HepG2 (cell line): ENCODE results near the gene CACNA1I. TPM values are rescaled to one million over a fixed set of nuclear protein-coding genes. Genes with fewer than 3 reads are reported as not detected.

Source experiments
- ATAC-seq: fragments of 200-7000 bp; cut with Tn5 transposase; 3 replicates; pipeline ENCODE4 v1.9.1; 2020; ENCODE audit warnings: mild to moderate bottlenecking, moderate library complexity
- BruUV-seq: library from RNA; stranded (reverse); fragments of 400-500 nt; replicated peaks from 2 replicates; lab custom pipeline; 2021; lab: Mats Ljungman, UMichigan
- CTCF ChIA-PET: fragments of 300-600 bp; formaldehyde crosslinking; extraction: SDS; loops from one replicate; lab custom pipeline; 2021; ENCODE audit warnings: low total read pairs, inconsistent platforms, low intra/inter-chr PET ratio; lab: Yijun Ruan, JAX
- POLR2A ChIA-PET: fragments of 350-600 bp; sonication (Branson Sonifier 250); formaldehyde crosslinking; loops from one replicate; lab custom pipeline; 2020; ENCODE audit warnings: antibody characterized with exemption, inconsistent platforms; lab: Yijun Ruan, JAX
- DNase-seq: peaks from one replicate; pipeline ENCODE4 v3.0.0-alpha.2; 2015; ENCODE audit warnings: low spot score
- FAIRE-seq: peaks from 3 replicates; lab custom pipeline; 2011; peaks lifted over from hg19 to GRCh38; lab: Jason Lieb, UNC
- H2AFZ ChIP-seq: one replicate; pipeline ENCODE4 v1.6.1; 2011; ENCODE audit warnings: low read length, inconsistent platforms
- H3K27ac ChIP-seq: fragments of 300-600 bp; 3 replicates; pipeline ENCODE4 v1.8.0; 2011; ENCODE audit warnings: mixed run types, mild to moderate bottlenecking, mixed read lengths, low read length, inconsistent platforms; ENCODE audit not compliant: insufficient read depth; ENCODE audit errors: extremely low read length
- H3K27me3 ChIP-seq, 2 experiments: fragments of 200-600 bp in 1 of 2; 2 replicates in 1 of 2; 3 replicates in 1 of 2; pipeline versions ENCODE4 v1.6.0 to v1.8.0; 2011; ENCODE audit warnings: low read length in 2 of 2, mild to moderate bottlenecking in 2 of 2, moderate library complexity in 2 of 2, inconsistent platforms in 1 of 2; ENCODE audit not compliant: insufficient read depth in 2 of 2, control insufficient read depth in 1 of 2
- H3K36me3 ChIP-seq, 2 experiments: fragments of 200-600 bp in 1 of 2; replicated peaks in 1 of 2; 2 replicates in 1 of 2; 3 replicates in 1 of 2; pipeline versions ENCODE4 v1.5.1 to v1.8.0; 2011; ENCODE audit warnings: low read length in 2 of 2, inconsistent platforms in 1 of 2; ENCODE audit not compliant: insufficient read depth in 2 of 2, control insufficient read depth in 1 of 2
- H3K4me1 ChIP-seq: 2 replicates; pipeline ENCODE4 v1.5.1; 2012; ENCODE audit warnings: low read length, inconsistent platforms; ENCODE audit not compliant: insufficient read depth
- H3K4me2 ChIP-seq: 2 replicates; pipeline ENCODE4 v1.6.0; 2011; ENCODE audit warnings: low read depth, low read length, inconsistent platforms
- H3K4me3 ChIP-seq, 3 experiments: fragments of 200-600 bp in 1 of 3; sonication (generic), shearing (Covaris generic) in 1 of 3; replicated peaks in 1 of 3; 2 replicates each; pipeline ENCODE4 v1.5.1; 2011 to 2016; ENCODE audit warnings: low read length in 3 of 3, inconsistent platforms in 2 of 3, low read depth in 2 of 3, mild to moderate bottlenecking in 2 of 3, control low read depth in 1 of 3, mixed read lengths in 1 of 3; ENCODE audit not compliant: insufficient read depth in 1 of 3
- H3K79me2 ChIP-seq: one replicate; pipeline ENCODE4 v1.6.1; 2011; ENCODE audit warnings: low read length, inconsistent platforms; ENCODE audit not compliant: insufficient read depth
- H3K9ac ChIP-seq: 2 replicates; pipeline ENCODE4 v1.6.0; 2011; ENCODE audit warnings: mild to moderate bottlenecking, low read depth, low read length, inconsistent platforms; ENCODE audit not compliant: insufficient read depth
- H3K9me3 ChIP-seq: 2 replicates; pipeline ENCODE4 v1.5.1; 2012; ENCODE audit warnings: mild to moderate bottlenecking, low read length
- H4K20me1 ChIP-seq: 2 replicates; pipeline ENCODE4 v1.6.0; 2011; ENCODE audit warnings: inconsistent platforms, mild to moderate bottlenecking, low read length, moderate library complexity; ENCODE audit not compliant: insufficient read depth
- FOXJ3 ChIP-seq: sonication (generic); formaldehyde crosslinking; IDR thresholded peaks from 2 replicates; pipeline ENCODE4 v1.4.0; 2020; ENCODE audit warnings: missing genetic modification reagents, mild to moderate bottlenecking, borderline replicate concordance
- KLF12 ChIP-seq: sonication (generic); formaldehyde crosslinking; IDR thresholded peaks from 2 replicates; pipeline ENCODE4 v1.4.0; 2020; ENCODE audit warnings: missing genetic modification reagents, borderline replicate concordance
- YEATS2 ChIP-seq: sonication (generic); formaldehyde crosslinking; IDR thresholded peaks from 2 replicates; pipeline ENCODE4 v1.4.0; 2020; ENCODE audit warnings: missing genetic modification reagents, borderline replicate concordance
- ZC3H13 ChIP-seq: sonication (generic); formaldehyde crosslinking; IDR thresholded peaks from 2 replicates; pipeline ENCODE4 v1.8.1; 2023; ENCODE audit warnings: mild to moderate bottlenecking, missing genetic modification reagents, moderate library complexity
- ZFP36 ChIP-seq: fragments of 150-350 bp; IDR thresholded peaks from 2 replicates; pipeline ENCODE4 v1.6.1; 2018; ENCODE audit warnings: borderline replicate concordance, low read length, low read depth; ENCODE audit not compliant: partially characterized antibody
- ZNF17 ChIP-seq: sonication (generic); formaldehyde crosslinking; IDR thresholded peaks from 2 replicates; pipeline ENCODE4 v1.5.0; 2020; ENCODE audit warnings: mild to moderate bottlenecking, missing genetic modification reagents
- ZNF207 ChIP-seq: fragments of 450-650 bp; IDR thresholded peaks from 2 replicates; pipeline ENCODE4 v1.6.1; 2016; ENCODE audit warnings: antibody characterized with exemption, borderline replicate concordance
- ZNF256 ChIP-seq: sonication (generic); formaldehyde crosslinking; conservative IDR thresholded peaks from 2 replicates; pipeline ENCODE4 v1.4.0; 2020; ENCODE audit warnings: missing genetic modification reagents
- ZNF263 ChIP-seq: sonication (generic); formaldehyde crosslinking; IDR thresholded peaks from 2 replicates; pipeline ENCODE4 v1.4.0; 2020; ENCODE audit warnings: missing genetic modification reagents
- ZNF441 ChIP-seq: sonication (generic); formaldehyde crosslinking; IDR thresholded peaks from 2 replicates; pipeline ENCODE4 v1.7.0; 2021; ENCODE audit warnings: missing genetic modification reagents, borderline replicate concordance
- ZSCAN29 ChIP-seq: sonication (generic); formaldehyde crosslinking; conservative IDR thresholded peaks from 2 replicates; pipeline ENCODE4 v1.4.0; 2020; ENCODE audit warnings: mild to moderate bottlenecking, missing genetic modification reagents
- WGBS: methylation state at CpG from one replicate; pipeline ENCODE4 v1.1.6; 2017; ENCODE audit warnings: low lambda C conversion rate; 5-methylcytosine and 5-hydroxymethylcytosine counted together
- in situ Hi-C: cut with HindIII; loops from 2 replicates; pipeline ENCODE4 v1.10.0; 2017; ENCODE audit warnings: low pct_unique_long_range_greater_than_20kb; ENCODE audit not compliant: extremely low pct_ligation_motif_present
- intact Hi-C: fragments of 100-400 bp; cut with micrococcal nuclease; formaldehyde crosslinking; loops from one replicate; pipeline ENCODE4 v1.10.0; 2022; ENCODE audit not compliant: unreplicated experiment
- polyA plus RNA-seq, 8 experiments: library from polyadenylated mRNA; depleted of rRNA in 3 of 8; stranded (reverse) in 7 of 8; unstranded in 1 of 8; fragments of >200 nt; fragmentation: Illumina TruSeq in 4 of 8; extraction: Trizol in 4 of 8; gene quantifications; 2 replicates each; pipeline versions ENCODE4 v1.2.1 to v1.2.3, GENCODE V29; 2011 to 2016; ENCODE audit warnings: low read depth in 4 of 8, missing spikeins in 1 of 8, mixed read lengths in 1 of 8; ENCODE audit not compliant: insufficient read depth in 1 of 8
- total RNA-seq, 5 experiments: library from RNA; depleted of rRNA; stranded (reverse); fragments of >200 nt; fragmentation: Illumina TruSeq; extraction: Trizol; gene quantifications; 2 replicates each; pipeline ENCODE4 v1.2.3, GENCODE V29; 2016; ENCODE audit warnings: low read depth in 1 of 5
- TF ChIP-seq, protein P1 (sequence below): sonication (generic); formaldehyde crosslinking; IDR thresholded peaks from 2 replicates; pipeline ENCODE4 v1.4.0; 2020; ENCODE audit warnings: missing genetic modification reagents
- TF ChIP-seq, protein P2 (sequence below): sonication (generic); formaldehyde crosslinking; IDR thresholded peaks from 2 replicates; pipeline ENCODE4 v1.9.0; 2021; ENCODE audit warnings: missing genetic modification reagents, borderline replicate concordance
- TF ChIP-seq, protein P3 (sequence below): sonication (generic); formaldehyde crosslinking; IDR thresholded peaks from 2 replicates; pipeline ENCODE4 v1.8.0; 2022; ENCODE audit warnings: mild to moderate bottlenecking, missing genetic modification reagents
- TF ChIP-seq, protein P4 (sequence below): sonication (generic); formaldehyde crosslinking; IDR thresholded peaks from 2 replicates; pipeline ENCODE4 v1.4.0; 2020; ENCODE audit warnings: missing genetic modification reagents

Gene CACNA1I
- total and polyA plus RNA-seq, 2 of the 13 experiments (the other 11 are each of a cell fraction or from before 2014, with no cell fraction given), result not detected

DNA sequence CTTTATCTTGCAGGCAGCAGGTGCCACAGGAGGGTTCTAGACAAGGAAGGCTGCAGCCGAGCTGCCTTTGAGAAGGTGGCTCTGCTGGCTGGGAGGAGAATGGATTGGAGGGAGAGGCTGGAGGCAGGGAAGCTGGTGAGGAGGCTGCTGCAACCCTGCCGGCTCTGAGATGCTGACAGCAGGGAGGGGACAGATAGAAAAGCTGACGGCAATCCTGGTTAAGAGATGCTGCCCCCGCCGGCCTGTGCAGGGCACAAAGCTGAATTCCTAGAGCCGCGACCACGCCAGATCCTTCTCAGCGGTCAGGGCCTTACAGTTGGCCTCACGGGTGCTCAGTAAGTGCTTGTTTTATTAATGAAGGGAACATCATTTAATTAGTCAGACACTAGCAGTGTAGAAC lies 105.4 kb downstream of the CACNA1I start (continued):
- TF ChIP-seq, protein P1, sequence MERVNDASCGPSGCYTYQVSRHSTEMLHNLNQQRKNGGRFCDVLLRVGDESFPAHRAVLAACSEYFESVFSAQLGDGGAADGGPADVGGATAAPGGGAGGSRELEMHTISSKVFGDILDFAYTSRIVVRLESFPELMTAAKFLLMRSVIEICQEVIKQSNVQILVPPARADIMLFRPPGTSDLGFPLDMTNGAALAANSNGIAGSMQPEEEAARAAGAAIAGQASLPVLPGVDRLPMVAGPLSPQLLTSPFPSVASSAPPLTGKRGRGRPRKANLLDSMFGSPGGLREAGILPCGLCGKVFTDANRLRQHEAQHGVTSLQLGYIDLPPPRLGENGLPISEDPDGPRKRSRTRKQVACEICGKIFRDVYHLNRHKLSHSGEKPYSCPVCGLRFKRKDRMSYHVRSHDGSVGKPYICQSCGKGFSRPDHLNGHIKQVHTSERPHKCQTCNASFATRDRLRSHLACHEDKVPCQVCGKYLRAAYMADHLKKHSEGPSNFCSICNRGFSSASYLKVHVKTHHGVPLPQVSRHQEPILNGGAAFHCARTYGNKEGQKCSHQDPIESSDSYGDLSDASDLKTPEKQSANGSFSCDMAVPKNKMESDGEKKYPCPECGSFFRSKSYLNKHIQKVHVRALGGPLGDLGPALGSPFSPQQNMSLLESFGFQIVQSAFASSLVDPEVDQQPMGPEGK, result no peak
- TF ChIP-seq ZSCAN29 (CRISPR knock-in tag), result no peak
- TF ChIP-seq ZNF441 (CRISPR knock-in tag), result no peak
- no peak for TF ChIP-seq FOXJ3
- no peak for TF ChIP-seq KLF12 (CRISPR knock-in tag)
- no peak for TF ChIP-seq ZNF17
- TF ChIP-seq YEATS2 (CRISPR knock-in tag), result no peak
- TF ChIP-seq, protein P2, sequence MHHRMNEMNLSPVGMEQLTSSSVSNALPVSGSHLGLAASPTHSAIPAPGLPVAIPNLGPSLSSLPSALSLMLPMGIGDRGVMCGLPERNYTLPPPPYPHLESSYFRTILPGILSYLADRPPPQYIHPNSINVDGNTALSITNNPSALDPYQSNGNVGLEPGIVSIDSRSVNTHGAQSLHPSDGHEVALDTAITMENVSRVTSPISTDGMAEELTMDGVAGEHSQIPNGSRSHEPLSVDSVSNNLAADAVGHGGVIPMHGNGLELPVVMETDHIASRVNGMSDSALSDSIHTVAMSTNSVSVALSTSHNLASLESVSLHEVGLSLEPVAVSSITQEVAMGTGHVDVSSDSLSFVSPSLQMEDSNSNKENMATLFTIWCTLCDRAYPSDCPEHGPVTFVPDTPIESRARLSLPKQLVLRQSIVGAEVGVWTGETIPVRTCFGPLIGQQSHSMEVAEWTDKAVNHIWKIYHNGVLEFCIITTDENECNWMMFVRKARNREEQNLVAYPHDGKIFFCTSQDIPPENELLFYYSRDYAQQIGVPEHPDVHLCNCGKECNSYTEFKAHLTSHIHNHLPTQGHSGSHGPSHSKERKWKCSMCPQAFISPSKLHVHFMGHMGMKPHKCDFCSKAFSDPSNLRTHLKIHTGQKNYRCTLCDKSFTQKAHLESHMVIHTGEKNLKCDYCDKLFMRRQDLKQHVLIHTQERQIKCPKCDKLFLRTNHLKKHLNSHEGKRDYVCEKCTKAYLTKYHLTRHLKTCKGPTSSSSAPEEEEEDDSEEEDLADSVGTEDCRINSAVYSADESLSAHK (CRISPR knock-in tag), result no peak

DNA sequence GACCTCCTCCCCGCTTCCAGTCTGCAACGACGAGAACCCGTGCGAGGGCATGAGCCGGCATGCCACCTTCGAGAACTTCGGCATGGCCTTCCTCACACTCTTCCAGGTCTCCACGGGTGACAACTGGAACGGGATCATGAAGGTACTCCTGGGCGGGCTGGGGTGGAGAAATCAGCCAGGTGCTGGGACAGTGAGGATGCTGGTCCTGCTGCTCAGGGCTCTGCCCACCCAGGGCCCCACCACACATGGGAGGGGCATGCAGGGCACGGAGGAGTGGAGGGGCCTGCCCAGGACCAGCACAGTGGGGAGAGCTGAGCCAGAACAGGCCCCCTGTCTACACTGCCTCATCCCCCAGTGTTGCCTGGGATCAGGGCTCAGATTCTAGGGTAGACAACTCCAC lies 107.4 kb downstream of the CACNA1I start:
- no peak overlapping the region for H3K4me2 ChIP-seq
- H3K27me3 ChIP-seq, result peaks cover 22 to 80% of the 10 kb centered on the region in 2 experiments; a peak in 4 of 5 replicates
- no peak overlapping the region for H3K4me3 ChIP-seq
- H3K79me2 ChIP-seq, result no peaks in the 10 kb centered on the region
- 15% methylated on average over 9 of the region's 12 CpGs for WGBS
- H3K27ac ChIP-seq, result no peak overlapping the region
- ChIA-PET POLR2A (no interaction called here), CTCF (no interaction called here)
- H3K4me1 ChIP-seq, result no peaks in the 10 kb centered on the region
- no peak overlapping the region for H3K9ac ChIP-seq
- no TSS peak for BruUV-seq
- no peak for FAIRE-seq
- DNase-seq, result no peak
- no peak overlapping the region for H2AFZ ChIP-seq
- H3K36me3 ChIP-seq, result no peaks in the 10 kb centered on the region
- in situ Hi-C loops, result no loop called here
- intact Hi-C loops, result no loop called here
- no peak for ATAC-seq
- no peaks in the 10 kb centered on the region for H3K9me3 ChIP-seq
- H4K20me1 ChIP-seq, result 0 out of 2 replicates have a peak, but pooled peaks cover 4% of the 10 kb centered on the region
- no peak for TF ChIP-seq ZNF256 (CRISPR knock-in tag)
- TF ChIP-seq ZFP36, result no peak
- TF ChIP-seq, protein P3, sequence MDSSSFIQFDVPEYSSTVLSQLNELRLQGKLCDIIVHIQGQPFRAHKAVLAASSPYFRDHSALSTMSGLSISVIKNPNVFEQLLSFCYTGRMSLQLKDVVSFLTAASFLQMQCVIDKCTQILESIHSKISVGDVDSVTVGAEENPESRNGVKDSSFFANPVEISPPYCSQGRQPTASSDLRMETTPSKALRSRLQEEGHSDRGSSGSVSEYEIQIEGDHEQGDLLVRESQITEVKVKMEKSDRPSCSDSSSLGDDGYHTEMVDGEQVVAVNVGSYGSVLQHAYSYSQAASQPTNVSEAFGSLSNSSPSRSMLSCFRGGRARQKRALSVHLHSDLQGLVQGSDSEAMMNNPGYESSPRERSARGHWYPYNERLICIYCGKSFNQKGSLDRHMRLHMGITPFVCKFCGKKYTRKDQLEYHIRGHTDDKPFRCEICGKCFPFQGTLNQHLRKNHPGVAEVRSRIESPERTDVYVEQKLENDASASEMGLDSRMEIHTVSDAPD (CRISPR knock-in tag), result no peak
- TF ChIP-seq, protein P4, sequence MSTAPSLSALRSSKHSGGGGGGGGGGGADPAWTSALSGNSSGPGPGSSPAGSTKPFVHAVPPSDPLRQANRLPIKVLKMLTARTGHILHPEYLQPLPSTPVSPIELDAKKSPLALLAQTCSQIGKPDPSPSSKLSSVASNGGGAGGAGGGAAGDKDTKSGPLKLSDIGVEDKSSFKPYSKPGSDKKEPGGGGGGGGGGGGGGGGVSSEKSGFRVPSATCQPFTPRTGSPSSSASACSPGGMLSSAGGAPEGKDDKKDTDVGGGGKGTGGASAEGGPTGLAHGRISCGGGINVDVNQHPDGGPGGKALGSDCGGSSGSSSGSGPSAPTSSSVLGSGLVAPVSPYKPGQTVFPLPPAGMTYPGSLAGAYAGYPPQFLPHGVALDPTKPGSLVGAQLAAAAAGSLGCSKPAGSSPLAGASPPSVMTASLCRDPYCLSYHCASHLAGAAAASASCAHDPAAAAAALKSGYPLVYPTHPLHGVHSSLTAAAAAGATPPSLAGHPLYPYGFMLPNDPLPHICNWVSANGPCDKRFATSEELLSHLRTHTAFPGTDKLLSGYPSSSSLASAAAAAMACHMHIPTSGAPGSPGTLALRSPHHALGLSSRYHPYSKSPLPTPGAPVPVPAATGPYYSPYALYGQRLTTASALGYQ (CRISPR knock-in tag), result no peak
- TF ChIP-seq ZNF263 (CRISPR knock-in tag), result no peak
- no peak for TF ChIP-seq ZC3H13 (CRISPR knock-in tag)
- no peak for TF ChIP-seq ZNF207
